Measurements from ENCODE around the gene AATK.

AATK gene

DNA sequence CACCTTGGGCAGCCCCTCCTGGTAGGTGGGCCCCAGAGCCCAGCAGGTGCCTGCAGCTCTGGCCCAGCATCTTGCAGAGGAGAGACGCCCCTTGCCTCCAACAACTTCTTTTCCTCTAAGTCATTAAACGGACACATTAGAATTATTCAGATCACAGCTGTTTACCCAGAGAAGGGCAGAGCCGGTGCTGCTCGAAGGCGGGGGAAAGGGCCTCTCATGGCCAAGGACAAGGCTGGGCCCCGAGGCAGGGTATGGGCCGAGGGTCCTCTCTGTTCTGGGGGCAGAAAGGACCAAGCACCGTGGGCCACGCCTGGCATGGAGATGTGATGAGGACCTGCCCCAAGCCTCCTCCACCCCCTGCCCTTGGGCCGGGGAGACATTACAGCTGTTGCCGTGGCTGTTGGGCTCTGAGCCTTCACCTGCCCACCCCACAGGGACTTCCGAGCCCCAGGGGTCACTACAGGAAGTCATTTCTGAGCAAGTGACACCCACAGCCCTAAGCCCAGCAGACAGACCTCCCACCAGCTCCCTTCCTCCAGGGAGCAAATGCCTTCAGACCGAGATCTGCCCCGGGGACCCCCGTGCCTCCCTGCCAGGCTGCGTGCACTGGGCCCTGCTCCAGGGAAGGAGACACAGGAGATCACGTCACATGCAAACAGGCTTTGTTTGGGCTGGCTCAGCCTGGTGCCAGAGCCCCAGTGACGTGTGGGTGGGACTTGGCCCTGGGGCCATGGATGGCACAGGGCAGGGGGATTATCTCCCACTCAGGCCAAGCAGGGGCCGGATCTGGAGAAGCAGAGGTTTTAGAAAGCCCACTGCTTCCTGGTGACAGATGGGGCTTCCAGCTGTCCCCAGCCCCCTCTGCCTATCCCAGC lies 1.4 kb downstream of the AATK start:
- no peak overlapping the region for H3K27ac ChIP-seq (ENCODE audit: low read length)
- no peaks in the 10 kb centered on the region for H3K4me1 ChIP-seq (ENCODE audit: control insufficient read depth, low read depth, low read length)
- H3K27me3 ChIP-seq (ENCODE audit: control insufficient read depth, insufficient read depth, low read length), result peaks cover 14% of the 10 kb centered on the region
- no peak overlapping the region for H3K4me3 ChIP-seq (ENCODE audit: low read length)
- no peaks in the 10 kb centered on the region for H3K36me3 ChIP-seq (ENCODE audit: control insufficient read depth, low read depth, low read length)
- no peak overlapping the region for H3K9ac ChIP-seq (ENCODE audit: low read length)
- no peaks in the 10 kb centered on the region for H3K9me3 ChIP-seq (ENCODE audit: control insufficient read depth, low read depth, low read length)

DNA sequence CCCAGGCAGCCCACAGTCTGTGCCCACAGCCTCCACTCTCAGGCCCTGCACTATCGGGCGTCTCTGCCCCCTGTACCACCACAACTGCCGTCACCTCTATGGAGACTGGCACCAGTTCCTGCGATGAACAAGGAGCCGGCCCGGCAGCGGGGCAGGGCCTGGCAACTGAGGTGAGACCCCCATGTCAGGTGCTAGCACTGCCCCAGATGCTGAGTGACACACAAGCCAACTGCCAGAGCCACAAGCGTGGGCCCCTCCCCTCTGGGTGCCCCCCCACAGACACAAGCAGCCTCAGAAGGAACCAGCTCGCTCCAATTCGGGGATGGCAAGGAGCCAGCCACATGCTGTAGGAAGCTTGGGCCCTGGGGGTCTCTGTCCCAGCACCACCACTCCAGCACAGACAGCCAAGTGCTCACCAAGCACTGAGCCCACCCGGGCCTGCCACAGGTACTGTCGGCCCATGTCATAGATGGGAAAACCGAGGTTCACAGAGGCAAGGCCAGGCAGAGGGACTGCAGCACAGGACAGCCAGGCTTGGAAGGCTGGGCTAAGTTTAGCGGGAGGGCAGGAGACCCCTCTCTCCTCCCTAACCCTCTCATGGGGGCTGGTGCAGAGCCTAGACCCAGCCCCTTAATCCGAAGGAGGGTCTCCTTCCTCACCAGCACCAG lies 2.2 kb downstream of the AATK start:
- H3K4me3 ChIP-seq (ENCODE audit: low read length), result no peak overlapping the region
- peaks cover 14% of the 10 kb centered on the region for H3K27me3 ChIP-seq (ENCODE audit: control insufficient read depth, insufficient read depth, low read length)
- no peak overlapping the region for H3K27ac ChIP-seq (ENCODE audit: low read length)
- H3K9ac ChIP-seq (ENCODE audit: low read length), result no peak overlapping the region
- no peaks in the 10 kb centered on the region for H3K36me3 ChIP-seq (ENCODE audit: control insufficient read depth, low read depth, low read length)
- H3K4me1 ChIP-seq (ENCODE audit: control insufficient read depth, low read depth, low read length), result no peaks in the 10 kb centered on the region
- H3K9me3 ChIP-seq (ENCODE audit: control insufficient read depth, low read depth, low read length), result no peaks in the 10 kb centered on the region

DNA sequence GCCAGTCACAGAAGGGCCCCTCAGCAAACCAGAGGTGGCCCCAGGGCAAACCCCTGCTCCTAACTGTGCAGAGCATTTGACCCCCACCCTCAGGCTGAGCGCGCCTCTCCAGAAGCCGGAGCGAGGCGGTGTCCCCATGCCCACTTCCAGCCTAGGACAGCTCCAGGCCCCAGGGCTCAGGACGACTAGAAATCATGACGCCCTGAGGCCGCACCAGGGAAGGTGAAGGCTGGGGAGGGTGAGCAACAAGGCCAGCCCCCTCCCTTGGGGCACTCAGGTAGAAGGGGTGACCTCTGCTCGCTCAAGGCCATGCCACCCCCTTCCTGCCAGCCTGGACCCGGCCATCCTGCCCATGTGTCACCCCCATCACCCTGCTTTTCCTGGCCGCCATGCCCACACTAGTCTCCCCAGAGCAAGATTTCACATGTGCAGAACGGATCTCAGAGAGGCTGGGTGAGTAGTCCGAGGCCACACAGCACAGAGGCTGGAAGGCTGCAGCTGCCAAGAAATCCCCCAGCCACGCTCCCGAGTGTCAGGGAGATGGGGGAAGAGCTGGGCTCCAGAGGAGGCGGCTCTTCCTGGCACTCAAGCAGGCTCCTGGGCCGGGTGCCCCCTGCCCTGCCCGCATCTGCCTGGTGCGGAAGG lies 2.8 kb downstream of the AATK start:
- H3K36me3 ChIP-seq (ENCODE audit: control insufficient read depth, low read depth, low read length), result no peaks in the 10 kb centered on the region
- no peak overlapping the region for H3K4me3 ChIP-seq (ENCODE audit: low read length)
- H3K27ac ChIP-seq (ENCODE audit: low read length), result no peak overlapping the region
- no peaks in the 10 kb centered on the region for H3K9me3 ChIP-seq (ENCODE audit: control insufficient read depth, low read depth, low read length)
- H3K27me3 ChIP-seq (ENCODE audit: control insufficient read depth, insufficient read depth, low read length), result peaks cover 14% of the 10 kb centered on the region
- no peak overlapping the region for H3K9ac ChIP-seq (ENCODE audit: low read length)
- no peaks in the 10 kb centered on the region for H3K4me1 ChIP-seq (ENCODE audit: control insufficient read depth, low read depth, low read length)

DNA sequence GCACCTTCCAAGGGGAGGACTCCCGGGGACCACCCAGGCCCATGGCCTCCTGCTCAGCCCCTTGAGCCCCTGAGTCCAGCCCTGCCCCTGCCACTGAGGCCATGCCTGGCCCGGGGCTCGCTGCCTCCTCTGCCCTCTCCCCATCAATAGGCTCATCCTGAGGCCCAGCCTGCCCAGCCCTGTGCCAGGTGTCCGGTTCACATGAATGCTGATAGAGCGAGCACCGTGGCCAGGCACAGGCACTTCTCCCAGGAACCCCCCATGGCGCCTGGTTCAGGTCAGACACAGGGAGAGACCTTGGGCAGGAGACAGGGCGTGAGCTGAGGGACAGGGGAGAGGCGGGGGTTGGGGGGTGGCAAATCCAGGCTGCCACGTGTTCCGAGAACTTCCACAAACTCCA lies 3.5 kb downstream of the AATK start:
- no peak overlapping the region for H3K4me3 ChIP-seq (ENCODE audit: low read length)
- no peak overlapping the region for H3K27ac ChIP-seq (ENCODE audit: low read length)
- no peaks in the 10 kb centered on the region for H3K9me3 ChIP-seq (ENCODE audit: control insufficient read depth, low read depth, low read length)
- H3K27me3 ChIP-seq (ENCODE audit: control insufficient read depth, insufficient read depth, low read length), result peaks cover 9% of the 10 kb centered on the region
- no peaks in the 10 kb centered on the region for H3K4me1 ChIP-seq (ENCODE audit: control insufficient read depth, low read depth, low read length)
- no peak overlapping the region for H3K9ac ChIP-seq (ENCODE audit: low read length)
- H3K36me3 ChIP-seq (ENCODE audit: control insufficient read depth, low read depth, low read length), result no peaks in the 10 kb centered on the region

DNA sequence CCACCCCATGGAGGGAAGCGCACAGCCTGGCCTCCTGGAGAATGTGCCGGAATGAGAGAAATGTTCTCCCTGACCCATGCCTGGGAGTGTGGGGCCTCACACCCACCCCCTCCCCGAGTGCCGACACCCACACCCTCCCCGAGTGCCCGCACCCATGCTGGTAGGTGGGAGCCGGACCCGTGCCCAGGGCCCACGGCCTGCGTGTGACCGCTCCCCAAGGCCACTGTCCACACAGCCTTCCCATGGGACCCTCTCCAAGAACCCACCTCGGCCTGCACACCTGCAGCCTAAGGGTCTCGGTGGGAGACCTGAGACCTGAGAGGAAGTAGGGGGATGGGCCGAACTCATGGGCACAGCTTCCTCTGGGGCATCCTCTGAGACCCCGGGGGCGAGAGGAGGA lies 4.0 kb downstream of the AATK start:
- no peaks in the 10 kb centered on the region for H3K4me1 ChIP-seq (ENCODE audit: control insufficient read depth, low read depth, low read length)
- no peak overlapping the region for H3K27ac ChIP-seq (ENCODE audit: low read length)
- no peak overlapping the region for H3K4me3 ChIP-seq (ENCODE audit: low read length)
- H3K36me3 ChIP-seq (ENCODE audit: control insufficient read depth, low read depth, low read length), result no peaks in the 10 kb centered on the region
- no peaks in the 10 kb centered on the region for H3K9me3 ChIP-seq (ENCODE audit: control insufficient read depth, low read depth, low read length)
- H3K27me3 ChIP-seq (ENCODE audit: control insufficient read depth, insufficient read depth, low read length), result peaks cover 6% of the 10 kb centered on the region
- H3K9ac ChIP-seq (ENCODE audit: low read length), result no peak overlapping the region

DNA sequence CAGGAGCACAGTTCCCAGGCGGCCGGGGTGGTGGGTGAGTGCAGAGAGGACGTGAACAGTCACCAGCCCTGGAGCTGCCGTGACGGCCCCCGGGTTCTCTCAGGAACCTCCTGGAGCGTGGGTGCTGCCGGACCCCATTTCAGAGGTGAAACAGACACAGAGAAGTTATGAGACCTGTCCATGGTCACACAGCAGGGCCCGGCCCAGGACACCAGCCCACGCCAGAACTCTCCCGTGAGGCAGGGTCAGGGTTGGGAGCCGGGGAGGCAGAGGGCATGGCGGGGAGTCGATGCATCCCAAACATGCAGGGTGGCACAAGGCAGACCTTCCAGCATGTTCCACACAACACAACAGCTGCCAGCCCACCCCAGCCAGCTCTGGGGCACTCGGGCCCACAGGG lies 4.5 kb downstream of the AATK start:
- H3K4me1 ChIP-seq (ENCODE audit: control insufficient read depth, low read depth, low read length), result no peaks in the 10 kb centered on the region
- no peak overlapping the region for H3K9ac ChIP-seq (ENCODE audit: low read length)
- H3K27ac ChIP-seq (ENCODE audit: low read length), result no peak overlapping the region
- H3K36me3 ChIP-seq (ENCODE audit: control insufficient read depth, low read depth, low read length), result no peaks in the 10 kb centered on the region
- H3K4me3 ChIP-seq (ENCODE audit: low read length), result no peak overlapping the region
- H3K9me3 ChIP-seq (ENCODE audit: control insufficient read depth, low read depth, low read length), result no peaks in the 10 kb centered on the region
- H3K27me3 ChIP-seq (ENCODE audit: control insufficient read depth, insufficient read depth, low read length), result peaks cover 1% of the 10 kb centered on the region

DNA sequence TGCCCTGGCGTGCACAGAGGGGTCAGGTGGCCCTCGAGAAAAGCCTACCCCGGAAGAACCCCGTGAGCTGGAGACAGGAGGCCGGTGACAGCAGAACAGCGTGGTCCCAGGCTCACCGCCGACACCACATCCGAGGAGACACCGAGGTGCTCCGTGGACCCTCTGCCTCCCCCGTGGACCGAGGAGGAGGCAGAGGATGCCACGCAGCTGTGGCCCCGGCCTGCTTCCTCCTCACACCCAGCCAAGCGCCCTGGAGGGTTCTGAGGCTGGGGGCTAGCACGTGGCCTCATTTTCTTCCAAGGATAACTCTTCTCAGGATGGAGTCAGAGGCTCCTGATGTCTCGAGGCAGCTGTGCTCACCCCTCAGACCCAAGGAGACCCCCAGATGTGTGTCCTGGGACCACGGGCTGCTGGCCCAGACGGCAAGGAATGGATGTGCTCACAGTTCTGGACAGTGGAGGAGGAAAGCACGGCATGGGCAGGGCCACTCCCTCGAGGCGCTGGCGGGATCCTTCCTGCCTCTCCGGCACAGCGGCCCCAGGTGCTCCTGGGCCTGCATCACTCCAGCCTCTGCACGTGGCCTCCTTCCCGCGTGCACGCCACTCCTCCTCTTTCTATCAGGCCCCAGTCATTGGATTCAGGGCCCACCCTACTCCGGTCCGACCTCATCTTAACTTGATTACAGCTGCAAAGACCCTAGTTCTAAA lies 5.1 kb downstream of the AATK start:
- Histone ChIP-seq H3K27ac (ENCODE audit: low read length) (no peak overlapping the region), H3K36me3 (ENCODE audit: control insufficient read depth, low read depth, low read length) (no peaks in the 10 kb centered on the region), H3K4me1 (ENCODE audit: control insufficient read depth, low read depth, low read length) (no peaks in the 10 kb centered on the region), H3K9ac (ENCODE audit: low read length) (no peak overlapping the region), H3K9me3 (ENCODE audit: control insufficient read depth, low read depth, low read length) (no peaks in the 10 kb centered on the region), H3K27me3 (ENCODE audit: control insufficient read depth, insufficient read depth, low read length) (no peaks in the 10 kb centered on the region), H3K4me3 (ENCODE audit: low read length) (no peak overlapping the region)

DNA sequence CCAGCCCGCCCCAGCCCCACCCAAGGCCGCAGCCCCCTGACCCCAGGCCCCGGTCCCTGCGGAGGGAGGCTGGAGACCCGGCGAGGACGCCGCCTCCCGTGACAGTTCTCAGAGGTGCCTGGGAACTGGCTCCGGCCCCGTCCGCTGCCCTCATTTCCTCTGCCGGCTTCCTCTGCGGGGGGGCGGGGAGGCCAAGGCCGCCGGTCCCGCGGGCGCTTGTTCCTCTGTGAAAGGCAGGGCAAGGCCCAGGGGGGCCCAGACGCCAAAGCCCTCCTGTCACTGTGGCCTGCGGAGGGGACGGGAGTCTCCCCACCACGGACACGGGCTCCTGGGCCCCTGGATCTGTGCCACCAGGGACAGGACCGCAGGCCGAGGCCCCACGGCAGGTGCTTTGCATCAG lies 5.7 kb downstream of the AATK start:
- Histone ChIP-seq H3K4me3 (ENCODE audit: low read length) (no peak overlapping the region), H3K4me1 (ENCODE audit: control insufficient read depth, low read depth, low read length) (no peaks in the 10 kb centered on the region), H3K36me3 (ENCODE audit: control insufficient read depth, low read depth, low read length) (no peaks in the 10 kb centered on the region), H3K9ac (ENCODE audit: low read length) (no peak overlapping the region), H3K27ac (ENCODE audit: low read length) (no peak overlapping the region), H3K27me3 (ENCODE audit: control insufficient read depth, insufficient read depth, low read length) (no peaks in the 10 kb centered on the region), H3K9me3 (ENCODE audit: control insufficient read depth, low read depth, low read length) (no peaks in the 10 kb centered on the region)

DNA sequence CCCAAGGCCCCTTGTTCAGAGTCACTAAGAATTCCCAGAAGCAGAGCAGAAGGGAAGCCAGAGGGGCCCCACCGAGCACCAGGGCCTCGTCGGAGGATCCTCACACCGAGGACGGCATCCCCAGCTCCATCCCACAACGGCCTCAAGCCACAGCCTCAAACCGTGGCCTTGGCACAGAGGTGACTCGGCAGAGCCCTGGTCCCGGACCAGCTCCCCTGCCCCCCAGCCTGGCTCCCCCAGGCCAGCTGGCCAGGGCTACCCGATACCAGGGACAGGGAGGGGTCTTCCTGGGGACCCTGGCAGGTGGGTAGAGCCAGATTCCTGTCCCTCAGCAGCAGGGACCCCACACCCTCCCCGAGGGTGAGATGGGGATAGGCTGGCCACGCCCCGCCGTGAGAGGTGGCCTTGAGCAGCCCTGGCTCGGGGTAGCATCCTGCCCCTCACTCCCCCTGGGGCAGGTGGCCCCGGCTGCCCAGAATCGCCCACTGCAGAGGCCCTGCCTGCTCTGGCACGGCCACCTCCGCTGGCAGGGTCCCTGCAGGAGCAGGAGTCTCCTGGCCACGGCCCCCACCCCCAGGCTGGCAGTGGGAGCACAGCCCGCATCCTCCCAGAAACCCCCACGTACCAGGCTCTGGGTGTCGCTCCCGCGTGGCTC lies 6.3 kb downstream of the AATK start:
- Histone ChIP-seq H3K4me3 (ENCODE audit: low read length) (no peak overlapping the region), H3K9ac (ENCODE audit: low read length) (no peak overlapping the region), H3K27ac (ENCODE audit: low read length) (no peak overlapping the region), H3K4me1 (ENCODE audit: control insufficient read depth, low read depth, low read length) (no peaks in the 10 kb centered on the region), H3K36me3 (ENCODE audit: control insufficient read depth, low read depth, low read length) (no peaks in the 10 kb centered on the region), H3K27me3 (ENCODE audit: control insufficient read depth, insufficient read depth, low read length) (no peaks in the 10 kb centered on the region), H3K9me3 (ENCODE audit: control insufficient read depth, low read depth, low read length) (no peaks in the 10 kb centered on the region)

DNA sequence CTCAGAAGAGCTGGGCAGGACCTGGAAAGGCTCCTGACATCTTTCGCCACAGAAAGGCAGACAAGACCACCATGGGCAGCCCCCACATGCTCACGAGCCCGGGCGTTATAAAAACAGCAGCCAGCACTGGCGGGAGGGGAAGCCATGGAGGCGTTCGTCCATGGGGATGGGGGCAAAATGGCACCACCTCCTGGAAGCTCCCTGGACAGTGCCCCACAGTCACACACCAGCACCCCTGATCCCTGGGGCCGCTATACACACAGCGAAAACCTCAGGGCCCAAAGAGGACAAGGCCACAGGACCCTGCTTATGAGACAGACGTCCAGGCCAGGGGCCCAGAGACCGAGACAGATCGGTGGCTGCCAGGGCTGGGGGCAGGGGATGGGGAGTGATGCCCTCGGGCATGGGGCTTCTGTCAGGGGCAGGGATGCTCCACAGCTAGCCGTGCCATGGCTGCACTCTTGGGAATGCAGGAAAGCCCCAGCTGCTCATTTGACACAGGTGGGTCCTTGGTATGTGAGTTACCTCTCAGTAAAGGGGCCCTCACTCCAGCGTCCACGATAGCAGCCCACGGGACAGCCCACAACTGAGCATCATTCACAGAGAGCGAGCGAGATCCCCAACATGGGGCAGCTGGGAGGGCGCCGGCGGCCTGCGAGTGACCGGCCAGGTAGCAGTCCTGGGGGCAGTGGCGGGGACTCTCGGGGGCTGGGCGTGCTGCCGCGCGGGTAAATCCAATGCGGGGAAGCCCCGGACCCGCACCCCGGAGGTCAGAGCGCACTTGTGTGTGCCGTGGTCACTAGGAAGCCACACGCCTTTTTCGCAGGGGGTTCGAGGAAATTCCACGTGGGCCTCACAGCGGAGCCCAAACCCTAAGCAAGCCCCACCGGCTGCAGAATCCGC lies 7.1 kb downstream of the AATK start:
- no peak overlapping the region for H3K4me3 ChIP-seq (ENCODE audit: low read length)
- no peaks in the 10 kb centered on the region for H3K36me3 ChIP-seq (ENCODE audit: control insufficient read depth, low read depth, low read length)
- H3K27ac ChIP-seq (ENCODE audit: low read length), result no peak overlapping the region
- no peaks in the 10 kb centered on the region for H3K4me1 ChIP-seq (ENCODE audit: control insufficient read depth, low read depth, low read length)
- H3K9me3 ChIP-seq (ENCODE audit: control insufficient read depth, low read depth, low read length), result no peaks in the 10 kb centered on the region
- H3K9ac ChIP-seq (ENCODE audit: low read length), result no peak overlapping the region
- H3K27me3 ChIP-seq (ENCODE audit: control insufficient read depth, insufficient read depth, low read length), result no peaks in the 10 kb centered on the region
